22Rv1 (cell line): ENCODE measurements around the gene MARCHF3.

Experiments used
- ZFX ChIP-seq: fragments of 450-650 bp; IDR thresholded peaks from 2 replicates; pipeline ENCODE4 v1.6.1; 2017; ENCODE audit warnings: antibody characterized with exemption, borderline replicate concordance
- TF ChIP-seq, protein P1 (sequence below): fragments of 450-650 bp; IDR thresholded peaks from 2 replicates; pipeline ENCODE4 v1.5.1; 2017; ENCODE audit warnings: mild to moderate bottlenecking

DNA sequence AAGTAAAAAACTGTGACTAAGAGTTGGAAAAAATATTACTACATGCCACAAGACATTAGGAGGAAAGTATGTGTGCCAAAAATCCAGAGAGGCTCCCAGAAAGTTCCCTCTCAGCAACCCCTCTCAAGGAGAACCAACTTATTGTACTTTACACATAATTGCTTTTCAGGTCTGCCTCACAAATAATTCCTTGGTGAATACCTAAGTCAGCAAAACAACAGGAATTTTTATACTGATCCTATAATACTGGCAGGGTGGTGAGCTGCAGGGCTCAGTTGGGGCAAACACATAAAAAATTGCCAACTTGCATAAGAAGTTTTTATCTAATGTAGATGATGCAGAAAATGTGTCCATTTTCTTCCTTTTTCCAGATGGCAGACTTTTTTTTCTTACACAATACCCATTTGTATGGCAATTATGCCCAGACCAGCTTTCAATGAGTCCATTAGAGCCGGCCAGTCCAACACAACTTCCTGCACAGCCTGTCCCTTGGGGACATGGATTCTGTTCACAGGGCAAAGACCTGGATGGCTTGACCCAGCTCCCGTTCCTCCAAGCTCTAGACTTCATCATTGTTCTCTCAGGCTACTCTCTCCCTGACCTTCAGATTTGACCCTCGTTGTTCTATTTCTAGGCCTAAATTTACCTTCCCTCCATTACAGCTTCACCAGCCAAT lies 31.3 kb downstream of the MARCHF3 start:
- TF ChIP-seq, protein P1, sequence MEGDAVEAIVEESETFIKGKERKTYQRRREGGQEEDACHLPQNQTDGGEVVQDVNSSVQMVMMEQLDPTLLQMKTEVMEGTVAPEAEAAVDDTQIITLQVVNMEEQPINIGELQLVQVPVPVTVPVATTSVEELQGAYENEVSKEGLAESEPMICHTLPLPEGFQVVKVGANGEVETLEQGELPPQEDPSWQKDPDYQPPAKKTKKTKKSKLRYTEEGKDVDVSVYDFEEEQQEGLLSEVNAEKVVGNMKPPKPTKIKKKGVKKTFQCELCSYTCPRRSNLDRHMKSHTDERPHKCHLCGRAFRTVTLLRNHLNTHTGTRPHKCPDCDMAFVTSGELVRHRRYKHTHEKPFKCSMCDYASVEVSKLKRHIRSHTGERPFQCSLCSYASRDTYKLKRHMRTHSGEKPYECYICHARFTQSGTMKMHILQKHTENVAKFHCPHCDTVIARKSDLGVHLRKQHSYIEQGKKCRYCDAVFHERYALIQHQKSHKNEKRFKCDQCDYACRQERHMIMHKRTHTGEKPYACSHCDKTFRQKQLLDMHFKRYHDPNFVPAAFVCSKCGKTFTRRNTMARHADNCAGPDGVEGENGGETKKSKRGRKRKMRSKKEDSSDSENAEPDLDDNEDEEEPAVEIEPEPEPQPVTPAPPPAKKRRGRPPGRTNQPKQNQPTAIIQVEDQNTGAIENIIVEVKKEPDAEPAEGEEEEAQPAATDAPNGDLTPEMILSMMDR, result no peak
- TF ChIP-seq ZFX, result no peak
